ENCODE data around the gene BBOF1.

The BBOF1 gene

GRCh38 chr14:74111395-74112216 is 92.5 kb downstream of the BBOF1 start:
- DNase-seq: peak; percentile 93
